Ovary (tissue), 3 donors: ENCODE measurements around the gene EXOG.

Source experiments
- EP300 ChIP-seq: sonication (generic); formaldehyde crosslinking; IDR thresholded peaks from one replicate; pipeline ENCODE4 v1.6.1; 2017; ENCODE audit warnings: antibody characterized with exemption
- POLR2A ChIP-seq: fragments of 450-650 bp; IDR thresholded peaks from one replicate; pipeline ENCODE4 v1.6.1; 2017; ENCODE audit warnings: antibody characterized with exemption, mild to moderate bottlenecking, moderate library complexity
- TF ChIP-seq, protein P1 (sequence below), 3 donors: fragments of 450-650 bp in 2 of 3; fragments of 200-600 bp in 1 of 3; IDR thresholded peaks; one replicate each; pipeline versions ENCODE4 v1.5.1 to v1.8.0; 2016 to 2022; ENCODE audit warnings: antibody characterized with exemption in 3 of 3, mild to moderate bottlenecking in 1 of 3
- donor health status: DM: no; HTN: no; CAD: no.

DNA sequence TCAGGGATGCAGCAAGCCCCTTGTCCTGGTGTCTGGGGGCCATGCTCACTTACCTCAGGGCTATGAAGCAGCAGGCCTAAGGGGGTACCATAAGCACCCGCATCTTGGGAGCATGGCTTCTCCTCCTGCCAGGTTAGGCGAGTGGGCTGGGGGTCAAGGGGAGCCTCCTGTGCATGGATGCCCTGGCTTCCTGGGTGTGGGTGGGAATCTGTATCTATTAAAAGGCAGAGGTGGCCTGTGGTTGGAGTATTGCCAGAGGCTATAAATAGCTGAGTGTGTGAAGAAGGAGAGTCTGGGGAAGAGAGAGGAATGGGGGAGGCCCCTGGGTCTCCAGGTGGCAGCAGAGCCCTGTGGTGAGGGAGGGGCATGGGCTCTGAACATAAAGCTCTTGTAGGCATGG lies 22.9 kb upstream of the EXOG start:
- TF ChIP-seq, protein P1, sequence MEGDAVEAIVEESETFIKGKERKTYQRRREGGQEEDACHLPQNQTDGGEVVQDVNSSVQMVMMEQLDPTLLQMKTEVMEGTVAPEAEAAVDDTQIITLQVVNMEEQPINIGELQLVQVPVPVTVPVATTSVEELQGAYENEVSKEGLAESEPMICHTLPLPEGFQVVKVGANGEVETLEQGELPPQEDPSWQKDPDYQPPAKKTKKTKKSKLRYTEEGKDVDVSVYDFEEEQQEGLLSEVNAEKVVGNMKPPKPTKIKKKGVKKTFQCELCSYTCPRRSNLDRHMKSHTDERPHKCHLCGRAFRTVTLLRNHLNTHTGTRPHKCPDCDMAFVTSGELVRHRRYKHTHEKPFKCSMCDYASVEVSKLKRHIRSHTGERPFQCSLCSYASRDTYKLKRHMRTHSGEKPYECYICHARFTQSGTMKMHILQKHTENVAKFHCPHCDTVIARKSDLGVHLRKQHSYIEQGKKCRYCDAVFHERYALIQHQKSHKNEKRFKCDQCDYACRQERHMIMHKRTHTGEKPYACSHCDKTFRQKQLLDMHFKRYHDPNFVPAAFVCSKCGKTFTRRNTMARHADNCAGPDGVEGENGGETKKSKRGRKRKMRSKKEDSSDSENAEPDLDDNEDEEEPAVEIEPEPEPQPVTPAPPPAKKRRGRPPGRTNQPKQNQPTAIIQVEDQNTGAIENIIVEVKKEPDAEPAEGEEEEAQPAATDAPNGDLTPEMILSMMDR (IDR thresholded peaks at IDR 0.05): no peak
- no peak for TF ChIP-seq EP300
- TF ChIP-seq POLR2A: no peak
